Measurements from ENCODE around the gene GRIK4.

The GRIK4 gene

GRCh38 chr11:120839201-120839600 is 327.7 kb downstream of the GRIK4 start:
- TF ChIP-seq, protein P1, sequence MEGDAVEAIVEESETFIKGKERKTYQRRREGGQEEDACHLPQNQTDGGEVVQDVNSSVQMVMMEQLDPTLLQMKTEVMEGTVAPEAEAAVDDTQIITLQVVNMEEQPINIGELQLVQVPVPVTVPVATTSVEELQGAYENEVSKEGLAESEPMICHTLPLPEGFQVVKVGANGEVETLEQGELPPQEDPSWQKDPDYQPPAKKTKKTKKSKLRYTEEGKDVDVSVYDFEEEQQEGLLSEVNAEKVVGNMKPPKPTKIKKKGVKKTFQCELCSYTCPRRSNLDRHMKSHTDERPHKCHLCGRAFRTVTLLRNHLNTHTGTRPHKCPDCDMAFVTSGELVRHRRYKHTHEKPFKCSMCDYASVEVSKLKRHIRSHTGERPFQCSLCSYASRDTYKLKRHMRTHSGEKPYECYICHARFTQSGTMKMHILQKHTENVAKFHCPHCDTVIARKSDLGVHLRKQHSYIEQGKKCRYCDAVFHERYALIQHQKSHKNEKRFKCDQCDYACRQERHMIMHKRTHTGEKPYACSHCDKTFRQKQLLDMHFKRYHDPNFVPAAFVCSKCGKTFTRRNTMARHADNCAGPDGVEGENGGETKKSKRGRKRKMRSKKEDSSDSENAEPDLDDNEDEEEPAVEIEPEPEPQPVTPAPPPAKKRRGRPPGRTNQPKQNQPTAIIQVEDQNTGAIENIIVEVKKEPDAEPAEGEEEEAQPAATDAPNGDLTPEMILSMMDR (conservative IDR thresholded peaks at IDR 0.05; ENCODE audit: low read depth, low read length), result no peak
- no peaks in the 10 kb centered on the region for H3K36me3 ChIP-seq (ENCODE audit: insufficient read depth)
- no peak overlapping the region for H3K4me2 ChIP-seq

DNA sequence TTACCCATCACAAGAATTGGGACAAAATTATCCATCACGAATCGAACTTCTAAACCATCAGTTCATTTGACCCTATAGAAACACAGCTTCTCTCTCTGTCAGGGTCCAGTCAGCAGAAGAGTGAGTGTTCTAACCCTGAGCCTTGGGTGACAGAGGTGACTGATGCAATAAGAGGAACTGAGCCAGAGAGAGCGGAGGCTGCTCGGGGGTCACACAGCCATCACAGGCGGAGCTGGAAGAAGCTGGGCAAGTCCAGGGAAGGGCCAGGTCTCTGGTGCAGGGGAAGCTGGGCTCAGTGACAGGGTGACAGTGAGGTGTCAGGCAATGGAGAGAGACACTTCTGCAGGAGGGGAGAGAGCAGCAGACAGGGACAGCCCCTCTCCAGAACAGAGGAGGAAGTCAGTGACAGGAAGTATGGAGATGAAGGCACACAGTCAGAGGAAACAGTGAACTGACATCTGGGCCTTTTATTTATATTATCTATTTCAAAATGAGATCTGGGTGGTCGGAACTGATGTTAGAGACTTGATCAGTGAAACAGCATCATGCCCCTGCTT is 328.4 kb downstream of the GRIK4 start:
- TF ChIP-seq, protein P1 (conservative IDR thresholded peaks at IDR 0.05; ENCODE audit: low read depth, low read length), result no peak
- H3K4me2 ChIP-seq, result no peak overlapping the region
- no peak overlapping the region for H2AFZ ChIP-seq (ENCODE audit: low read depth)

More at GRCh38 chr11:120839201-120839600, 327.7 kb downstream of the GRIK4 start:
- Histone ChIP-seq H3K79me2 (ENCODE audit: insufficient read depth, low read depth) (no peaks in the 10 kb centered on the region), H3K4me3 (IDR thresholded peaks at IDR 0.05; ENCODE audit: insufficient read depth, low read depth, low read length) (no peak overlapping the region), H3K4me1 (ENCODE audit: low read depth, poor library complexity, severe bottlenecking) (no peaks in the 10 kb centered on the region), H3K27ac (no peak overlapping the region), H4K20me1 (ENCODE audit: insufficient read depth) (no peaks in the 10 kb centered on the region), H3K9ac (no peak overlapping the region), H3K27me3 (ENCODE audit: insufficient read depth, low read depth) (no peaks in the 10 kb centered on the region), H2AFZ (ENCODE audit: low read depth) (no peak overlapping the region)

DNA sequence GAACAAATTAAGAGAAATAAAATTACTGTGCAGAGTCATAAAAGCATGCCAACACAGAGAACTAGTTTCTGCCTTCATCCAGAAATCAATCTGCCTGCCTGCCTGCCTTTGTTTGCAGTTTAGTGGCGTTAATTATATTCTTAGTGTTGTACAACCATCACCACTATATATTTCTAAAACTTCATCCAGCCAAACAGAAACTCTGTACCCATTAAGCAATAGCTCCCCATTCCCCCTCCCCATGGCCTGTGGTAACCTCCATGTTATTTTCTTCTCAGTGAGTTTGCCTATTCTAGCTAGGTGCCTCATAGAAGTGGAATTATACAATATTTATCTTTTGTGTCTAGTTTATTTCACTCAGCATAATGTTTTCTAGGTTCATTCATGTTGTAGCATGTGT is 329.1 kb downstream of the GRIK4 start:
- H2AFZ ChIP-seq (ENCODE audit: low read depth), result no peak overlapping the region
- no peaks in the 10 kb centered on the region for H3K36me3 ChIP-seq (ENCODE audit: insufficient read depth)
- no peaks in the 10 kb centered on the region for H3K79me2 ChIP-seq (ENCODE audit: insufficient read depth, low read depth)
- no peaks in the 10 kb centered on the region for H3K27me3 ChIP-seq (ENCODE audit: insufficient read depth, low read depth)
- H4K20me1 ChIP-seq (ENCODE audit: insufficient read depth), result no peaks in the 10 kb centered on the region
- H3K4me2 ChIP-seq, result no peak overlapping the region
- no peak overlapping the region for H3K9ac ChIP-seq
- H3K4me1 ChIP-seq (ENCODE audit: low read depth, poor library complexity, severe bottlenecking), result no peaks in the 10 kb centered on the region
- TF ChIP-seq, protein P1 (conservative IDR thresholded peaks at IDR 0.05; ENCODE audit: low read depth, low read length), result no peak
- no peak overlapping the region for H3K4me3 ChIP-seq (IDR thresholded peaks at IDR 0.05; ENCODE audit: insufficient read depth, low read depth, low read length)
- no peak overlapping the region for H3K27ac ChIP-seq

More for the DNA sequence above, 328.4 kb downstream of the GRIK4 start:
- no peak overlapping the region for H3K27ac ChIP-seq
- no peak overlapping the region for H3K9ac ChIP-seq
- H3K27me3 ChIP-seq (ENCODE audit: insufficient read depth, low read depth), result no peaks in the 10 kb centered on the region
- no peak overlapping the region for H3K4me3 ChIP-seq (IDR thresholded peaks at IDR 0.05; ENCODE audit: insufficient read depth, low read depth, low read length)
- no peaks in the 10 kb centered on the region for H3K36me3 ChIP-seq (ENCODE audit: insufficient read depth)
- no peaks in the 10 kb centered on the region for H3K4me1 ChIP-seq (ENCODE audit: low read depth, poor library complexity, severe bottlenecking)
- no peaks in the 10 kb centered on the region for H4K20me1 ChIP-seq (ENCODE audit: insufficient read depth)
- H3K79me2 ChIP-seq (ENCODE audit: insufficient read depth, low read depth), result no peaks in the 10 kb centered on the region

- Histone ChIP-seq H3K4me3 (IDR thresholded peaks at IDR 0.05; ENCODE audit: insufficient read depth, low read depth, low read length) (no peak overlapping the region), H3K79me2 (ENCODE audit: insufficient read depth, low read depth) (no peaks in the 10 kb centered on the region), H3K4me2 (no peak overlapping the region), H2AFZ (ENCODE audit: low read depth) (no peak overlapping the region), H3K27me3 (ENCODE audit: insufficient read depth, low read depth) (no peaks in the 10 kb centered on the region), H3K27ac (no peak overlapping the region), H4K20me1 (ENCODE audit: insufficient read depth) (no peaks in the 10 kb centered on the region), H3K9ac (no peak overlapping the region), H3K36me3 (ENCODE audit: insufficient read depth) (no peaks in the 10 kb centered on the region), H3K4me1 (ENCODE audit: low read depth, poor library complexity, severe bottlenecking) (no peaks in the 10 kb centered on the region)
- TF ChIP-seq, protein P1 (conservative IDR thresholded peaks at IDR 0.05; ENCODE audit: low read depth, low read length), result no peak
These were observed 329.5 kb downstream of the GRIK4 start for GRCh38 chr11:120841074-120841473.
